Fibroblast of the aortic adventitia (primary cell): Measurements from ENCODE around the gene TMPRSS4. TPM values are rescaled to one million over a fixed set of nuclear protein-coding genes. Genes with fewer than 3 reads are reported as not detected.

Experiments
- DNase-seq: peaks from one replicate; pipeline ENCODE4 v3.0.0-alpha.2; 2010; ENCODE audit warnings: low read depth
- H3K4me3 ChIP-seq: 2 replicates; pipeline ENCODE4 v1.5.1; 2011; ENCODE audit warnings: low read depth, mild to moderate bottlenecking, control low read depth, low read length, moderate library complexity
- total RNA-seq: library from RNA; depleted of rRNA; stranded (reverse); fragments of >200 nt; gene quantifications from 2 replicates; pipeline ENCODE4 v1.2.3, GENCODE V29; 2012; ENCODE audit warnings: low replicate concordance
- TF ChIP-seq, protein P1 (sequence below): IDR thresholded peaks from 2 replicates; pipeline ENCODE4 v1.5.1; 2011; ENCODE audit warnings: mild to moderate bottlenecking, low read length, control low read depth, inconsistent platforms; ENCODE audit not compliant: insufficient read depth

TMPRSS4 gene
- total RNA-seq, 1 donor = not detected

- H3K4me3 ChIP-seq = no peak overlapping the region
- TF ChIP-seq, protein P1, sequence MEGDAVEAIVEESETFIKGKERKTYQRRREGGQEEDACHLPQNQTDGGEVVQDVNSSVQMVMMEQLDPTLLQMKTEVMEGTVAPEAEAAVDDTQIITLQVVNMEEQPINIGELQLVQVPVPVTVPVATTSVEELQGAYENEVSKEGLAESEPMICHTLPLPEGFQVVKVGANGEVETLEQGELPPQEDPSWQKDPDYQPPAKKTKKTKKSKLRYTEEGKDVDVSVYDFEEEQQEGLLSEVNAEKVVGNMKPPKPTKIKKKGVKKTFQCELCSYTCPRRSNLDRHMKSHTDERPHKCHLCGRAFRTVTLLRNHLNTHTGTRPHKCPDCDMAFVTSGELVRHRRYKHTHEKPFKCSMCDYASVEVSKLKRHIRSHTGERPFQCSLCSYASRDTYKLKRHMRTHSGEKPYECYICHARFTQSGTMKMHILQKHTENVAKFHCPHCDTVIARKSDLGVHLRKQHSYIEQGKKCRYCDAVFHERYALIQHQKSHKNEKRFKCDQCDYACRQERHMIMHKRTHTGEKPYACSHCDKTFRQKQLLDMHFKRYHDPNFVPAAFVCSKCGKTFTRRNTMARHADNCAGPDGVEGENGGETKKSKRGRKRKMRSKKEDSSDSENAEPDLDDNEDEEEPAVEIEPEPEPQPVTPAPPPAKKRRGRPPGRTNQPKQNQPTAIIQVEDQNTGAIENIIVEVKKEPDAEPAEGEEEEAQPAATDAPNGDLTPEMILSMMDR = no peak
- DNase-seq = no peak
These were observed 56.9 kb downstream of the TMPRSS4 start for GRCh38 chr11:118133816-118134215.

DNA sequence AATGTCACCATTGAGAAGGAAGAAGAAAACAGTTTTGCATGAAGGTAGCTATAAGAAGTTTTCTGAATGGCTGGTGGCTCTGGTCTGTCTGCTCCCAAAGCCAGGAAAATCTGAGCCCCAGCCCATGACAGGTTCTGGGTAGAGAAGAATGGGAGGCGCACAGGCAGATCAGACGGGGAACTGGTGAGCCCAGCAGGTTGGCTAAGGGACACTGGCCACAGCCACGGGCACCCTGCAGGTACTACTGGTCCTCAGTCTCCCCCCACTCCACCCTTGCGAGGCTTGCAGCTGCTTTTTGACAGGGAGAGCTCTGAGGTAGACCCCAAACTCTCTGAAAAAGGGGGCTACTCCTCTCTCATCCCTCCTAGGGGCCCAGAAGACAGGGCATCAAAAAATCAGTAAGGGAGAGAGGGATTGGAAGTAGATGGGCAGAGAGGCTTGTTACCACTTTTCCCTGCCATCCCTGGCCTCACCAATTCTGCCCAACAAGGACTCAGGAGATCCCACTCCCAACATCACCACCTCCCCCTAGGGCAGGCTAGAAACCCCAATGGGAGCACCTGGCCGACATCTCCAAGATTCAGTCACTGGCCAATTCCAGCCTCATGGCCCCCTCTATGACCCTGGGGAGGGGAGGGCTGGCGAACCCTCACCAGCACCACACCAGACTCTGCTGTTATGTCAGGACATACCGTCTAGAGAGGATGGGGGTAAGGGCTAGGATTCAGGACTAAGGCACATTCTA is 58.3 kb downstream of the TMPRSS4 start:
- DNase-seq = no peak

GRCh38 chr11:118135796-118136165 is 58.9 kb downstream of the TMPRSS4 start:
- TF ChIP-seq, protein P1 = no peak
- H3K4me3 ChIP-seq = no peak overlapping the region
- DNase-seq = no peak

More for the DNA sequence above, 58.3 kb downstream of the TMPRSS4 start:
- H3K4me3 ChIP-seq = no peak overlapping the region
- TF ChIP-seq, protein P1 = no peak

GRCh38 chr11:118136341-118136740 is 59.5 kb downstream of the TMPRSS4 start:
- DNase-seq = no peak
- TF ChIP-seq, protein P1 = no peak
- no peak overlapping the region for H3K4me3 ChIP-seq

- DNase-seq = no peak
- TF ChIP-seq, protein P1 = no peak
- no peak overlapping the region for H3K4me3 ChIP-seq
These were observed 59.9 kb downstream of the TMPRSS4 start for GRCh38 chr11:118136801-118137200.

- TF ChIP-seq, protein P1 = no peak
- no peak for DNase-seq
- H3K4me3 ChIP-seq = no peak overlapping the region
These were observed 62.1 kb downstream of the TMPRSS4 start for GRCh38 chr11:118138839-118139420.
